ENCODE results near the gene NPAS2. TPM values are rescaled to one million over a fixed set of nuclear protein-coding genes. Genes with fewer than 3 reads are reported as not detected.

NPAS2 gene, protein sequence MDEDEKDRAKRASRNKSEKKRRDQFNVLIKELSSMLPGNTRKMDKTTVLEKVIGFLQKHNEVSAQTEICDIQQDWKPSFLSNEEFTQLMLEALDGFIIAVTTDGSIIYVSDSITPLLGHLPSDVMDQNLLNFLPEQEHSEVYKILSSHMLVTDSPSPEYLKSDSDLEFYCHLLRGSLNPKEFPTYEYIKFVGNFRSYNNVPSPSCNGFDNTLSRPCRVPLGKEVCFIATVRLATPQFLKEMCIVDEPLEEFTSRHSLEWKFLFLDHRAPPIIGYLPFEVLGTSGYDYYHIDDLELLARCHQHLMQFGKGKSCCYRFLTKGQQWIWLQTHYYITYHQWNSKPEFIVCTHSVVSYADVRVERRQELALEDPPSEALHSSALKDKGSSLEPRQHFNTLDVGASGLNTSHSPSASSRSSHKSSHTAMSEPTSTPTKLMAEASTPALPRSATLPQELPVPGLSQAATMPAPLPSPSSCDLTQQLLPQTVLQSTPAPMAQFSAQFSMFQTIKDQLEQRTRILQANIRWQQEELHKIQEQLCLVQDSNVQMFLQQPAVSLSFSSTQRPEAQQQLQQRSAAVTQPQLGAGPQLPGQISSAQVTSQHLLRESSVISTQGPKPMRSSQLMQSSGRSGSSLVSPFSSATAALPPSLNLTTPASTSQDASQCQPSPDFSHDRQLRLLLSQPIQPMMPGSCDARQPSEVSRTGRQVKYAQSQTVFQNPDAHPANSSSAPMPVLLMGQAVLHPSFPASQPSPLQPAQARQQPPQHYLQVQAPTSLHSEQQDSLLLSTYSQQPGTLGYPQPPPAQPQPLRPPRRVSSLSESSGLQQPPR
- total RNA-seq = 9.0 and 9.9 TPM in 2 replicates

DNA sequence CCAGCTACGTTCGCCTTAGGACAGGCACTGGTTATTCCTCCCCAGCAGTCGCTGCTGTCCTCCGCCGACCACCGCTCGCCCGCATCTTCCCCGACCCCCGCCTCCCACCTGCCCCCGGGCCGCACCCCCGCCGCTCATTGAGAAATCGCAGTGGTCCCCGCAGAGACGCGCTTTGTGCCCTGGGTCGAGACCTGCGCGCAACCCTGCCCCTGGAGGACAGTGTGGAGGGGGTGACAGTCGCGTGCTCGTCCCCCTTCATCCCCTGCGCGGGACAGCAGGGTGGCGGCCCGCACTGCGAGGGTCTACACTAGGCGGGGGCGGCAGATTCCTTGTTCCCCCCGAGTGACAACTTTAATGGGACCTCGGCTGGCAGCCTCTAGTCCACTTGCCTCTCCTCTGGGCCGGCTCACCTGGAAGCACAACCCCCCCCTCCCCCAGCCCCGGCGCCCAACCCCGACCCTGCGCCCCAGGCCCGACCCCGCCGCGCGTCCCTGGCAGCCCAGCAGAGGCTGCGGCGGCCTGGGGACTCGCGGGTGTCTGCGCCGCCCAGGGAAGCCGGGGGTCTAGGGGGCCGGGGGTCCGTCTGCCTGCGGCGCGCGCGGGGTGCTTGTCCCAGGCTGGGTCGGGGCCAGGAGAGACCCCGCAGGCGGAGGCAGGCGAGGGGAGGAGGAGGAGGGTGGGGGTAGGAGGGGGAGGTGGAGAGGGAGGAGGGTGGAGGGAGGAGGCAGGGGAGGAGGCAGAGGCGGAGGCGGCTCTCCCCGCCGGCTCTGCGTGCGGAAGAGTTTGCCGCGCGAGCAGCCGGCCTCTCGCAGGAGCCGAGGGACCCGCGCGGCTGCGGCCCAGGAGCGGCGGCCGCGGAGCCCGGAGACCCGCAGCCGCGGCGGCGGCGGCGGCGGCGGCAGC, at the start of gene NPAS2:
Gene NPAS2 (plus strand): TSS at position 770 of the 903 bp plus-strand sequence. CDS start 84,616 bp downstream, outside the sequence.

DNA sequence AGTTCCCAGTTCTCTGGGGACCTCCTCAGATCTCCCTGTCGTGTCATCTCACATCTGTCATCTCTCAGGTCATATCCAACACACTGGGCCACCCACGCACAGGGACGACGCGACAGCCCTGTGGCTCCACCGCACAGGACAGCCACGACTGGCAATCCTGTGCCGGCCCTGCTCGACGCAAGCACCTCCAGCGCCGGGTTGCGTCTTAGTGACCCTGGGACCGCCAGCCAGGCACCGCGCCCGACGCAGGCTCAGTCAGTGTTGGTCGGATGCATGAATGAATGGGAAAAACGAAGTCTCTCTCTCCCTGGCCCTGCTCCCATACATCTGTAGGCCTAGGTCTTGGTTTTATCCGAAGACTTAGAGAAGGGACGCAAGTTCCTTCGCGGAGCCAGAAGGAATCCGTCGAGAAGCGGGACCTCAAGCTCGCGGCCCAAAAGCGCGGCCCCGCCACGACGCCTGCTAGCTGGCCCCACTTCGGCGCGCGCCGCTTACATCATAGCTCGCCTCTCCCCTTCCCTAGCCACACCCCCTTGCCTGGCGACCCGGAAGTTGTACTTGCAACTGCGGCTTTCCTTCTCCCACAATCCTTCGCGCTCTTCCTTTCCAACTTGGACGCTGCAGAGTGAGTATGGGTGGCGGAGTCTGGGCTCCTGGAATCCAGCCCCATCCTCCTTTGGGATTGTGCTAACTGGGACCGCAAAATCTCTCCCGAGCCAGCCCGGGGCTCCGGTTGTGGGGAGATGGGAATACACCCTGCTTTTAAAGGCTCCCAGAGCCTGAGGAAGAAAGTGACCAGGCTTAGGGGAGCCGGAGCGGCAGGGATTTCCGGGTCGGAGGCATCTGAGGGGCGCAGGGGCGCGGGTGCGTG, 182.0 kb downstream of the NPAS2 start, which contains the start of gene RPL31:
Gene RPL31 (plus strand): TSS at position 599 of the 871 bp plus-strand sequence. CDS start 413 bp downstream, outside the sequence.

Other genes with a start within 250 kb of the NPAS2 start
- 946 and 1,038 TPM in 2 replicates for gene RPL31, start 182.2 kb downstream of the NPAS2 start, total RNA-seq